Ovary (tissue), 9 donors: ENCODE data around the gene ACTL10. TPM values are rescaled to one million over a fixed set of nuclear protein-coding genes. Genes with fewer than 3 reads are reported as not detected.

Experiments used
- DNase-seq, 5 donors: peaks; one replicate each; pipeline ENCODE4 v3.0.0-alpha.2; 2019 to 2020
- H3K27ac ChIP-seq, 2 donors: fragments of 200-600 bp; one replicate each; pipeline versions ENCODE4 v1.5.1 to v1.8.0; 2019 to 2022
- H3K27me3 ChIP-seq: fragments of 200-600 bp; one replicate; pipeline ENCODE4 v1.8.0; 2022
- H3K36me3 ChIP-seq: fragments of 200-600 bp; sonication (generic); one replicate; pipeline ENCODE4 v1.5.1; 2019
- H3K4me1 ChIP-seq: one replicate; pipeline ENCODE4 v1.8.1; 2013; ENCODE audit warnings: mild to moderate bottlenecking, moderate library complexity; ENCODE audit not compliant: insufficient read depth
- H3K4me3 ChIP-seq: fragments of 200-600 bp; sonication (generic); one replicate; pipeline ENCODE4 v1.5.1; 2017
- H3K9me3 ChIP-seq, 2 donors: fragments of 200-600 bp in 1 of 2; sonication (generic) in 1 of 2; one replicate each; pipeline versions ENCODE4 v1.5.1 to v1.8.1; 2013 to 2019; ENCODE audit warnings: mild to moderate bottlenecking in 1 of 2, moderate library complexity in 1 of 2
- CTCF ChIP-seq, 3 donors: fragments of 450-650 bp in 2 of 3; fragments of 200-600 bp in 1 of 3; IDR thresholded peaks; one replicate each; pipeline versions ENCODE4 v1.5.1 to v1.8.0; 2016 to 2022; ENCODE audit warnings: antibody characterized with exemption in 3 of 3, mild to moderate bottlenecking in 1 of 3
- EP300 ChIP-seq: sonication (generic); formaldehyde crosslinking; IDR thresholded peaks from one replicate; pipeline ENCODE4 v1.6.1; 2017; ENCODE audit warnings: antibody characterized with exemption
- POLR2A ChIP-seq: fragments of 450-650 bp; IDR thresholded peaks from one replicate; pipeline ENCODE4 v1.6.1; 2017; ENCODE audit warnings: antibody characterized with exemption, mild to moderate bottlenecking, moderate library complexity
- WGBS, 3 donors: extraction: QIAGEN DNeasy Blood & Tissue Kit in 1 of 3; methylation state at CpG; one replicate each; pipeline versions ENCODE4 v1.1.5 to v1.1.7; 2013 to 2017; 5-methylcytosine and 5-hydroxymethylcytosine counted together
- intact Hi-C, 4 donors: fragments of 100-400 bp; cut with DNase I; formaldehyde crosslinking; loops; one replicate each; pipeline versions ENCODE4 v1.11.0 to v1.15.1; 2022 to 2023
- polyA plus RNA-seq, 2 donors: library from polyadenylated mRNA; stranded (reverse); fragments of 200-250 nt in 1 of 2; fragments of 350-450 nt in 1 of 2; fragmentation: Illumina TruSeq in 1 of 2; extraction: RNeasy Lipid Tissue Mini Kit (QIAGEN cat#74804) in 1 of 2; gene quantifications; one replicate each; pipeline ENCODE4 v1.2.3, GENCODE V29; 2013 to 2014
- total RNA-seq, 7 donors: library from RNA; depleted of rRNA in 2 of 7; stranded (reverse); fragments of >200 nt in 2 of 7; fragmentation: NEBNext Ultra II Directional in 3 of 7; extraction: Animal tissue kit (Norgen Biotek cat#: 25700) in 3 of 7; gene quantifications; one replicate each; pipeline versions ENCODE4 v1.1.0 to v1.2.4, GENCODE V29; 2016 to 2023
- donor health status: DM: no; HTN: no; CAD: no; lungs with moderate emphysema.
- donor health status: DM: no; HTN: no; CAD: no.
- donor health status: Bipolar disorder and iron deficiency.
- donor health status: DM: yes; HTN: yes; CAD: no.
- donor health status: DM: no; HTN: no; CAD: no.
- donor health status: DM: yes; HTN: yes; CAD: no.

Gene ACTL10
- total and polyA plus RNA-seq, 9 donors: 0.59 to 2.4 (median 1.6) TPM; not detected in 1

DNA sequence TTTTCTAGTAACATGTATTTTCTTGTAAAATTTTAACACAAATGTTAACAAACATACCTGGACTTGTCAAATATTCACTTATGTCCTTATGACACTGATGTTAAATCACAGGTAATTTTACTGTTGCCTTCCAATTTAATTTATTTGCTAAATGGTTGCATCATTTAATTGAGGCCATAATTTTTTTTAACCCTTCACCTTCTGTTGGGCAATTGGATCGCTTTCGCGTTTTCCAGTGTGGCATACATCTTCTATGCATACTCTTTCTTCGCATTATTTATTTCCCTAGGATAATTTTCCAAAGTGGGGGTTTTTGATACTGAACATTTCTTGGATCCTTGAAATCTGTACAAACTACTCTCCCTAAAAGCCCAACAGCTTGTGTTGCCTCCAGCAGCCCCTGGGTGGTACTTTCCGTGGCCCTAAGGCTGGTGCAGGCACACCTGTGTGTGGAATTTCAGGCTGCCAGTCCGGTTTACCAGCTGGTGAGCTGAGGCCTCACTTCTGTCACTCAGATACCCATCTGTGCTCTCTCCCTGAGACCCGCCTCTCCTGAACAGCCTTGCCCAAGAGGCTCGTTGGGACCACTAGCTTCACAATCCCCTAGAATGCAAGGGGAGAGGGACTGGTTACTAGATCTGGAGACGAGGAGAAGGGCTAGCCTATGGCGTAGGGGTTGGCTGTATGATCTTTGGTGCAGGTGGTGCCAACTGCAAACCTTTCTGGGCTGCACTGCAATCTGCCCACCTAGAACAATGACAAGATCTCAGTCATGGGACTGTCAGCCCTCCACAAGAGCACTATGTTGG is 15.8 kb upstream of the ACTL10 start:
- no peaks in the 10 kb centered on the region for H3K27me3 ChIP-seq
- WGBS, 3 donors: 68 to 76% (median 69%) methylated on average over 10 of the region's 10 CpGs
- no peak overlapping the region for H3K27ac ChIP-seq
- intact Hi-C loops: loop anchor here in 2 of 4 donors (10.0 kb wide), 2 partner anchors 176 to 196 kb away; no protein-coding TSS in a partner anchor
- peaks cover 8% of the 10 kb centered on the region for H3K4me1 ChIP-seq
- H3K36me3 ChIP-seq: no peaks in the 10 kb centered on the region
- DNase-seq: no peak
- H3K9me3 ChIP-seq: no peaks in the 10 kb centered on the region
- no peak overlapping the region for H3K4me3 ChIP-seq
- TF ChIP-seq CTCF (IDR thresholded peaks at IDR 0.05) (no peak), POLR2A (no peak), EP300 (no peak)

GRCh38 chr20:33651562-33652048 is 15.1 kb upstream of the ACTL10 start:
- no peak for TF ChIP-seq EP300
- no peak for TF ChIP-seq CTCF (IDR thresholded peaks at IDR 0.05)
- TF ChIP-seq POLR2A: no peak
- H3K9me3 ChIP-seq: no peaks in the 10 kb centered on the region
- H3K36me3 ChIP-seq: no peaks in the 10 kb centered on the region
- H3K27ac ChIP-seq: no peak overlapping the region
- peaks cover 8% of the 10 kb centered on the region for H3K4me1 ChIP-seq
- 72 to 75% (median 75%) methylated on average over 13 of the region's 13 CpGs for WGBS, 3 donors
- H3K27me3 ChIP-seq: no peaks in the 10 kb centered on the region
- DNase-seq: no peak
- intact Hi-C loops: loop anchor here in 2 of 4 donors (10.0 kb wide), 2 partner anchors 177 to 197 kb away; no protein-coding TSS in a partner anchor
- no peak overlapping the region for H3K4me3 ChIP-seq

DNA sequence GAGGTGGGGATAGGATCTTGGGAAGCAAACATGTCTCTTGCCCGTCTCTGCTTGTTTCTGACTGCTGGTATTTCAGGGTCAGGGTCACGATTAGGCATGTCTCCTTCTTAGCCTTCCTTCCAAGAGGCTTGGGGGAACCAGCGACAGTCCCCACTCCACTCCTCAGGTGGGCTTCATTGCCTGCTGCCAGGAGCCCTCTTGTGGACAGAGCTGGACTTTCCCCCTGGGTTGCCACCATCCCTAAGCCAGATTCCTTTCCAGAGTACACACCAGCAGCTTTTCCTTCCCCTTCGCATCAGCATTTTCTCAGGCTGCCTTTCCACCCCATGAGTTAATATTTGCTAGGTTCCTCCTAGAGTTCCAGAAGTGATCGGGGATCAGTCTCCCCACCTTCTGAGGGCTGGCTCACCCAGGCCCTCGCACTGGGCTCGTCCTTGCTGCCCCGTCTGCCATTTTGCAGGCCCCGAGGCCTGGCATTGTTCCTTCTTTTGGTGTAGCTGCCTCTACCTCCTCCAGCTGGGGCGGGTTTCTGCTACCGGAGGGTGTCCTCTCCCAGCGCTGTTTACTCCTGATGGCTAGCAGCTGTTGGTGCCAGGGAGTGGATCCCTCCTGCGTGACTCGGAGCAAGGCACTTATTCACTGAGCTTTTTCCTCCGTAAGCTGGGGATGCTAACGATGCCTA is 13.4 kb upstream of the ACTL10 start:
- Histone ChIP-seq H3K27me3 (no peaks in the 10 kb centered on the region), H3K36me3 (no peaks in the 10 kb centered on the region), H3K9me3 (no peaks in the 10 kb centered on the region), H3K4me1 (peaks cover 8% of the 10 kb centered on the region), H3K27ac (peak overlapping the region; percentile 26 to 45), H3K4me3 (no peak overlapping the region)
- peak; percentile 75 to 83 (median 79) for DNase-seq
- intact Hi-C loops: loop anchor here in 2 of 4 donors (10.0 kb wide), 2 partner anchors 179 to 199 kb away; no protein-coding TSS in a partner anchor
- TF ChIP-seq CTCF (IDR thresholded peaks at IDR 0.05) (peak; percentile 56 to 83 (median 82)), EP300 (no peak)
- WGBS, 3 donors: 8 to 11% (median 9%) methylated on average over 16 of the region's 16 CpGs

DNA sequence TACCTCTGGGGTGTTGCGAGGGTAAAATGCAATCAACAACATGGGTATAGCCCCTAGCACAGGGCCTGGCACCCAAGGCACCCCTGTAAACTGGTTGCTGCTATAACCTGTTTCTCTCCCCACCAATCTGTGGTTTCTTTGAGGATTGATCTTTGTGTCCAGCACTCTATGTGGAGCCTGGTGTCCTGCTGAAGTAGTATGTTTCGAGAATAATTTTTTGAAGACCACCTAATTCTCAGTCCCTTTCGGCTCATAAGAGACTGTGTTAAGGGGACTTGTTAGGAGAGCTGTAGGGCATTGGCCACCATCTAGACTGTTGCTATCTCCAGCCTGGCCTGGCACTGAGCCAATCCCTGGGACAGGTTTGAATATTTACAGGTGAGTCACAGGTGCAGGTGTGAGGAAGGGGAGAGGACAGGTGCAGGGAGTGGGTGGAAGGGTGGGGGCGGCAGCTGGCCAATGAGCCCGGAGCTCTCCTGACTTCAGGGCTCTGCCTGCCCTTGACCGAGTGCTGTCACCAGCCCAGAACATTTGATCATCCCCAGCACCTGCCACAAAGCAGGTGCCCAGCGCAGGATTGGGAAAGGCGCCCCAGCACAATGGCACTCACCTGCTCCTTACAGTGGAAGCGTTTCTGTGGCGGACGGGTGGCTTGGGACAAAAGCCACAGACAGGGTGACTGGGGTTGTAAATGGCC is 12.7 kb upstream of the ACTL10 start:
- intact Hi-C loops: loop anchor here in 2 of 4 donors (10.0 kb wide), 2 partner anchors 179 to 199 kb away; no protein-coding TSS in a partner anchor
- Histone ChIP-seq H3K27ac (peak overlapping the region; percentile 26 to 45), H3K4me1 (peaks cover 8% of the 10 kb centered on the region), H3K4me3 (no peak overlapping the region), H3K36me3 (no peaks in the 10 kb centered on the region), H3K27me3 (no peaks in the 10 kb centered on the region), H3K9me3 (no peaks in the 10 kb centered on the region)
- 67 to 79% (median 77%) methylated on average over 11 of the region's 11 CpGs for WGBS, 3 donors
- peak; percentile 58 to 77 (median 74) for DNase-seq
- TF ChIP-seq POLR2A (no peak), CTCF (IDR thresholded peaks at IDR 0.05) (no peak), EP300 (no peak)
